SK-N-MC (cell line): ENCODE measurements around the gene CAPN15.

ENCODE experiments used
- EZH2 ChIP-seq: fragments of 200-600 bp; sonication (generic); IDR thresholded peaks from one replicate; pipeline ENCODE4 v1.6.1; 2017; ENCODE audit warnings: antibody characterized with exemption
- FOXP2 ChIP-seq: optimal IDR thresholded peaks from 2 replicates; pipeline ENCODE3; 2011; ENCODE audit warnings: mild to moderate bottlenecking, moderate library complexity; ENCODE audit not compliant: insufficient read depth; ENCODE audit errors: extremely low read length, control extremely low read depth

DNA sequence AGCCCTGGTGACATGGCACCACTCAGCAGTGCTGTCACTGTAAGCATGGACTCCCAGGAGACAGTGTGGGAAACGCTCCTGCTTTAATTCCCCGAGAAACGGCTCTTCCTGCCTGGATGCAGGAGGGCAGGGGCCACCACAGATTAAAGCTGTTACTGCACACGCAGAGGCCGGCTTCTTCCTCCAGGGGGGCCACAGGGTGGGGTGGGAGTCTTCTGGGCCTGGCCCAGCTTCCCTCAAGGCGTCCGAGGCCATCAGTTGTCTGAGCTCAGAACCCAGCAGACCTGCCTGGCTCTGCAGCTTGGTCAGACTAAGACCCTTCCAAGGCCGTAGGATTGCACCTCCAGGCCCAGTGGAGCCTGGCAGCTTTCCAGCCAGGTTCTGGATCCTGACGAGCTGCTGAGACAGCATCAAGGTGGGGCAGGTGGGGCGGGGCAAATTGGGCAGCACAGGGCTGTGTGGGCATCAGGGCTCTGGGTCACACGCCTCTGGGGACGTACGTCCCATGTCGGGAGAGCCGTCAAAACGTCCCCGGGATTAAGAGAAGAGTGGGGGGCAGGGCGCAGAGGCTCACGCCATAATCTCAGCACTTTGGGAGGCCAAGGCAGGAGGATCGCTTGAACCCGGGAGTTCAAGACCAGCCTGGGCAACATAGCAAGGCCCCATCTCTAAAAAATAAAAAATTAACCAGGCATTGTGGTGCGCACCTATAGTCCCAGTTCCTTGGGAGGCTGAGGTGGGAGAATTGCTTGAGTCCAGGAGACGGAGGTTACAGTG lies 5.0 kb upstream of the CAPN15 start:
- TF ChIP-seq FOXP2, result no peak
- no peak for TF ChIP-seq EZH2
